ENCODE measurements around the gene NOG.

The NOG gene

DNA sequence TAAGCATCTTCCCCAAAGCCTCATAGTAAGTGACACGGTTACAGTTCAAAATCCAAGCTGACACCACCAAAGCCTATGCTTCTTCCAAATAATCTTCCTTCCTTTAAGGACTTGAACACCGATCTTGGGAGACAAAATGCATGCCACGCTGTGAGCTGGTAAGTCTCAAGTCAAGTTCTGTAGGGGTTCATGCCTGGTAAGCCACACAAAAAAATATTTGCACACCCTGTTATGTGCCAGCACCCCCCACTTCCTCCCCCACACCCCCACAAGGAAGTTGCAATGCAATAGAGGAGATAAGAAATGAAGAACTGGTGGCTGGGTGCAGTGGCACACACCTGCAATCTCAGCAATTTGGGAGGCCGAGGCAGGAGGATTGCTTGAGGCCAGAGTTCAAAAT is 5.6 kb downstream of the NOG start:
- POLR2A ChIA-PET = no interaction called here
- H3K4me3 ChIP-seq (ENCODE audit: low read depth, low read length) = no peak overlapping the region

DNA sequence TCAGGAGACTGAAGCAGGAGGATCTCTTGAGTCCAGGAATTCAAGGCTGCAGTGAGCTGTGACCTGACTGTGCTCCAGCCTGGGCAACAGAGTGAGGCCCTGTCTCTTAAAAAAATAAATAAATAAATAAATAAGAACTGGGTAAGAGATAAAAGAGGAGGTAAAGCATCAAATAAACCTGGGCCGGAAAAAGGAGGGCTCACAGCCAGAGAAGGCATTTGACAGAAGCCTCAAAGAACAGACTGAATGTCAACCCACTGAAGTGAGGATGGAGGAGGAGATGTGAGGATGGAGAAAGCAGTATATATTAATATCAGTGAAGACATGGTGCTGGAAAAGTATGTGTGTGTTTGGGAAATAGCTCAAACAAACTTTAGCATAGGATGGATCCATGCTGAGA is 6.1 kb downstream of the NOG start:
- TF ChIP-seq, protein P1, sequence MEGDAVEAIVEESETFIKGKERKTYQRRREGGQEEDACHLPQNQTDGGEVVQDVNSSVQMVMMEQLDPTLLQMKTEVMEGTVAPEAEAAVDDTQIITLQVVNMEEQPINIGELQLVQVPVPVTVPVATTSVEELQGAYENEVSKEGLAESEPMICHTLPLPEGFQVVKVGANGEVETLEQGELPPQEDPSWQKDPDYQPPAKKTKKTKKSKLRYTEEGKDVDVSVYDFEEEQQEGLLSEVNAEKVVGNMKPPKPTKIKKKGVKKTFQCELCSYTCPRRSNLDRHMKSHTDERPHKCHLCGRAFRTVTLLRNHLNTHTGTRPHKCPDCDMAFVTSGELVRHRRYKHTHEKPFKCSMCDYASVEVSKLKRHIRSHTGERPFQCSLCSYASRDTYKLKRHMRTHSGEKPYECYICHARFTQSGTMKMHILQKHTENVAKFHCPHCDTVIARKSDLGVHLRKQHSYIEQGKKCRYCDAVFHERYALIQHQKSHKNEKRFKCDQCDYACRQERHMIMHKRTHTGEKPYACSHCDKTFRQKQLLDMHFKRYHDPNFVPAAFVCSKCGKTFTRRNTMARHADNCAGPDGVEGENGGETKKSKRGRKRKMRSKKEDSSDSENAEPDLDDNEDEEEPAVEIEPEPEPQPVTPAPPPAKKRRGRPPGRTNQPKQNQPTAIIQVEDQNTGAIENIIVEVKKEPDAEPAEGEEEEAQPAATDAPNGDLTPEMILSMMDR (IDR thresholded peaks at IDR 0.05; ENCODE audit: insufficient read depth, low read length, missing control alignments) = no peak
- H3K4me3 ChIP-seq (ENCODE audit: low read depth, low read length) = no peak overlapping the region
- CTCF ChIA-PET = interaction anchor here (0.9 to 2.5 kb wide), 4 partner anchors 80 to 125 kb away, joined by 3 to 27 read pairs (median 4); no protein-coding TSS in a partner anchor
- POLR2A ChIA-PET = no interaction called here
- DNase-seq (ENCODE audit: low read depth, low spot score) = no peak

More for the DNA sequence above, 5.6 kb downstream of the NOG start:
- no peak for DNase-seq (ENCODE audit: low read depth, low spot score)
- TF ChIP-seq, protein P1 (IDR thresholded peaks at IDR 0.05; ENCODE audit: insufficient read depth, low read length, missing control alignments) = no peak
- CTCF ChIA-PET = interaction anchor here (1.3 to 2.5 kb wide), 3 partner anchors 81 to 125 kb away, joined by 3 to 27 read pairs (median 5); no protein-coding TSS in a partner anchor

DNA sequence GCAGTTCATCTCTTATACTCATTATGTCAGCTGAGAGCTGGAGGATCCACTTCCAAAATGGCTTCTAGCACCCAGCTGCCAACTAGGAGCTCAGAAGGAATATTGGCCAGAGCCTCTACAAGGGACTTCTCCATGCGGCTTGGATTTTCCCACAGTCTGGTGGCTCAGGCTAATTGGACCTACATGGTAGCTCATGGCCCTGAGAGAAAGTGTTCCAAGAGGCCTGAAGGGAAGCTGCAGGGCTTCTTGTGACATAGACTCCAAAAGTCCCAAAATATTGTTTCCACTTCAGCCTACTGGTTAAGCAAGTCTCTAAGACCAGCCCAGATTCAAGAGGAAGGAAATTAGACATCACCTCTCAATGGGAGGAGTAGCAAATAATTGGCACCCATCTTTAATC is 6.8 kb downstream of the NOG start:
- ChIA-PET CTCF (interaction anchor here (0.9 to 1.4 kb wide), 3 partner anchors 80 to 124 kb away, joined by 3 to 5 read pairs (median 4); no protein-coding TSS in a partner anchor), POLR2A (no interaction called here)
- H3K4me3 ChIP-seq (ENCODE audit: low read depth, low read length) = no peak overlapping the region
- TF ChIP-seq, protein P1 (IDR thresholded peaks at IDR 0.05; ENCODE audit: insufficient read depth, low read length, missing control alignments) = no peak
- no peak for DNase-seq (ENCODE audit: low read depth, low spot score)

DNA sequence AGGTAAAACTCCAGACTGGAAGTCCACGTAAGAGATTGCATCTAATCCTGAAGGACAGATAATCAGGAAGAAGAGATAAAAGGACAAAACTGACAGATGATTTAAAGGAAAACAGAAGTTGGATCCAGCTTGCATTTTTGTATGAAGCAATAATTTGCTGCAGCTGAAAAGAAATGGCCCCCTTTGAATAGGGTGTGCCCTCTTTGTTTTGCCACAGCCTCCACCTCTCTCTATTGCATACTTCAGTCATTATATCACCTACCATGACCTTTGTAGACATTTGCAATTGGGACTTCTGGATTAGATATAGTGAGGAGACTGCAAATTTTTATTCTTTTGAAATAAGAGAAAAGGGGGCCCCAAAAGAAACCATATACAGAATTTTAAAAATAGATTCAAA is 8.1 kb downstream of the NOG start:
- CTCF ChIA-PET = interaction anchor here (1.3 to 1.4 kb wide), 2 partner anchors 8 to 114 kb away, joined by 6 to 7 read pairs; partner anchors contain the start of gene NOG
- POLR2A ChIA-PET = no interaction called here
- H3K4me3 ChIP-seq (ENCODE audit: low read depth, low read length) = no peak overlapping the region
- no peak for DNase-seq (ENCODE audit: low read depth, low spot score)
- TF ChIP-seq, protein P1 (IDR thresholded peaks at IDR 0.05; ENCODE audit: insufficient read depth, low read length, missing control alignments) = no peak

DNA sequence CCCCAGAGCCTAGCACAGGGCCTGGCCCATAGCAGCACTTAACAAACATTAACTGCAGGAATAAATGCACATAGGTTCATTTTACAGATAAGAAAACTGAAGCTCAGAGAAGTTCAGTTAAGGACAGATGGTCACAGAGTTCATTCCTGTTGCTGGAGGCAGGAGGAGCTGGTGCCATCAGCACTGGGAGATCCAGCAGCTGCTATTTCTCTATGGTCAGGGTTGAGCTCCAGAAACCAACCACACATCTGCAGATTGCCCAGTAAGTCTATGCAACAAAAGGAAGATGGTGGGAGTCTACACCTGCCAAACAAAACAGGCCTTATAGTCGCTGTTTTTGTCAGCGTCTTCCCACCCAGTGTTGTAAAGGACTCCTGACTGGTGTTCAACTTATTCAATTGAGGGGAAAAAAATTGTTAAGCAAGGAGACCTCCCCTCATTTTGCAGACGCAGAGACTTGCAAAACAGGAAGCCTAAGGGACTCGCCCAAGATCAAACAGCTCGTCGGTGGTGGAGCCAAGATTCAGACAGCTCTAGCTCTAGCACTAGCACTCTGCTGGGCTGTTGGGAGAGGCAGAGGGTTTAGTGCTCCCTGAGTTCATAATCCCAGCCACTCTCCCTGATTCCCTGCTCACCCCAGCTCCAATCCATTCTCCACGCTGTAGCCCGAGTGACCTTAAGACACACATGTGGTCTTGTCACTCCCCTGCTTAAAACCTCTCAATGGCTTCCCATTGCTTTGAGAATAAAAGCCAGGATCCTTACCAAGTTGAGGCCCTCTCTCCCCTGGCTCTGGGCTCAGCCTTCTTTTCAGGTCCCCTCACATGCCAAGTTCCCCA is 9.0 kb downstream of the NOG start:
- TF ChIP-seq, protein P1 (IDR thresholded peaks at IDR 0.05; ENCODE audit: insufficient read depth, low read length, missing control alignments) = no peak
- no peak for DNase-seq (ENCODE audit: low read depth, low spot score)
- POLR2A ChIA-PET = no interaction called here
- no peak overlapping the region for H3K4me3 ChIP-seq (ENCODE audit: low read depth, low read length)
- CTCF ChIA-PET = interaction anchor here (1.3 to 1.9 kb wide), 3 partner anchors 9 to 113 kb away, joined by 6 to 7 read pairs (median 7); partner anchors contain the start of gene NOG

DNA sequence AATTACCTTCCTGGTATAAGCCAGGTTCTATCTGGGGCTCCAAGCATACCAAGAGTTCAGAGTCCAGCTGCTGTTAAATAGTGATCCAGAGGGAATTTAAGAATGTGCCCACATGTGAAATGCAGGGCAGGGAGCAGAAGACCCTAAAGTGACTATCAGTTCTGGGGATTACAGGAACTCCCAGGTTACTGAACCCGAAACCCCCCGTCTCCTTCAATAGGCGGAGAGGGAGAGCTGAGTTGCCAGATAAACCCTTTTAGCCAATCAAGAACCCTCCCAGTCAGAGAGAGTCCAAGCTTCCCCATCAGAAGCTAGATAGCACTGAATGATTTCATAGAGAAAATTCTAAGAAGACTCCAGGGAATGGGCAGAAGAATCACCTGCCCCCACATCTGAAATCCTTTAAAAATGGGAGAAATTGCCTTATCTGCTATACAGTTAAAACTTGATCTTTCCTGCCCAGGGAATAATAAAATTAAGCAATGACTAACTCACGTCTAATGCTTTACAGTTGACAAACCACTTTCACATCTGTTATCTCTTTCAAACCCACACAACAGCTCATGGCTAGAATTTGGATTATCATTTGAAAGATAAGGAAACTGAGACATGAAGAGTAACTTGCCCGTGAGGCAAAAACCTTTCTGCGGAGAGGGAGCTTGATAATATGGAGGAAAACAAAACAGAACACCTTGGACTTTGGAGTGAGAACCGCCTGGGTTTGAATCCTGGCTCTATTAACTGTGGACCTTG is 10.2 kb downstream of the NOG start:
- H3K4me3 ChIP-seq (ENCODE audit: low read depth, low read length) = no peak overlapping the region
- TF ChIP-seq, protein P1 (IDR thresholded peaks at IDR 0.05; ENCODE audit: insufficient read depth, low read length, missing control alignments) = no peak
- CTCF ChIA-PET = interaction anchor here (0.7 to 1.9 kb wide), 2 partner anchors 11 to 112 kb away, joined by 5 to 7 read pairs; partner anchors contain the start of gene NOG
- POLR2A ChIA-PET = no interaction called here
- DNase-seq (ENCODE audit: low read depth, low spot score) = no peak

Data from AG04449 (cell line).